Activated naive CD8-positive, alpha-beta T cell (primary cell): ENCODE measurements around the gene NAV3.

Experiments
- H3K27ac Mint-ChIP-seq: one replicate; pipeline ENCODE4 v1.8.0; 2021; ENCODE audit warnings: mixed read lengths
- H3K27me3 Mint-ChIP-seq: one replicate; pipeline ENCODE4 v1.8.0; 2021; ENCODE audit warnings: mixed read lengths
- H3K36me3 Mint-ChIP-seq: one replicate; pipeline ENCODE4 v1.8.0; 2021; ENCODE audit warnings: mixed read lengths
- H3K4me1 Mint-ChIP-seq: one replicate; pipeline ENCODE4 v1.8.0; 2021; ENCODE audit warnings: low read depth, mixed read lengths
- H3K4me3 Mint-ChIP-seq: one replicate; pipeline ENCODE4 v1.8.0; 2021; ENCODE audit warnings: mild to moderate bottlenecking, mixed read lengths
- H3K9me3 Mint-ChIP-seq: one replicate; pipeline ENCODE4 v1.8.0; 2021; ENCODE audit warnings: low read depth, mixed read lengths

NAV3 gene

DNA sequence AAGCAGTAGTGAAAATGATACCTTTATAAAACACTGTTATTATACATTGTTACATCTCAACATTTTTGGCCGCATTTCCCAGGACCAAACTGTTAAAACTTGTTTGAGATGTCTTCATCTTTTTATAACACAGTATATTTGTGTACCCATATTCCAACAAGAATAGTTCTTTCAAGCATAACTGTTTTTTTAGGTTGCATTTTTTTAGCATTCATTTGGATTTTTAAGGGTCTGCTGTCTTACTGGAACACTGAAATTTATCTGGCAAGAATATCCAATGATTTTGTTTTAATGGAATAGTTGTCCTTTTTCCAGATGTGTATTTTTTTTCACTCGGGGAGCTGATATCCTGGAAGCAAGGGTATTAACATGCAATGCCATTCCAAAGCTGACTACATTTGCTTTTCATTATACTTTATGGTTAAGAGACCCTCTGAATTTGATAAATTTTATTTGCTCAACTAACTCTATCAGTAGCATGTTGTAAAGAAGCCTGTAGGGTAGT, 8.9 kb upstream of the NAV3 start:
- H3K4me3 Mint-ChIP-seq: no peak overlapping the region

DNA sequence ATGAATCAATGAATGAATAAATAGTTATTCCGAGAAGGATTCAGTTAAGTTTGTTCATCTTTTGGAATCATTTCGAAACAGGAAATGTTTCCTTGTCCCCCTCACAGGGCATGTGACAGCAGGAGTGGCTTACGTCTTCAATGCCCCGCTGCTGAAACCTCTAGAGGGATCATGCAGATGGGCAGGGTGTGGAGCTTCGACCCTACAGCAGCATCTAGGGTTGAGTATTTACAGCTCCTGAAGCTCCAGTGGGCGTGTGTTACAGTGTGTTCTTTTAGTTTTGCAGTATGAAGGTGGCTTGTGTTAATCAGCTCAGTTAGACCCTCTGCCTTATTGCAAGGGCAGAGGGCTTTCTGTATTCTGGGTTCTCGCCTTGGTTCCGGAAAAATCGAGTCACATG, 2.6 kb downstream of the NAV3 start:
- no peak overlapping the region for H3K27ac Mint-ChIP-seq
- H3K9me3 Mint-ChIP-seq: no peaks in the 10 kb centered on the region
- no peak overlapping the region for H3K4me3 Mint-ChIP-seq
- no peaks in the 10 kb centered on the region for H3K27me3 Mint-ChIP-seq
- H3K4me1 Mint-ChIP-seq: no peaks in the 10 kb centered on the region
- H3K36me3 Mint-ChIP-seq: no peaks in the 10 kb centered on the region

More for the DNA sequence above, 8.9 kb upstream of the NAV3 start:
- no peaks in the 10 kb centered on the region for H3K4me1 Mint-ChIP-seq
- H3K27ac Mint-ChIP-seq: no peak overlapping the region
- H3K27me3 Mint-ChIP-seq: no peaks in the 10 kb centered on the region
- peaks cover 6% of the 10 kb centered on the region for H3K9me3 Mint-ChIP-seq
- H3K36me3 Mint-ChIP-seq: no peaks in the 10 kb centered on the region

DNA sequence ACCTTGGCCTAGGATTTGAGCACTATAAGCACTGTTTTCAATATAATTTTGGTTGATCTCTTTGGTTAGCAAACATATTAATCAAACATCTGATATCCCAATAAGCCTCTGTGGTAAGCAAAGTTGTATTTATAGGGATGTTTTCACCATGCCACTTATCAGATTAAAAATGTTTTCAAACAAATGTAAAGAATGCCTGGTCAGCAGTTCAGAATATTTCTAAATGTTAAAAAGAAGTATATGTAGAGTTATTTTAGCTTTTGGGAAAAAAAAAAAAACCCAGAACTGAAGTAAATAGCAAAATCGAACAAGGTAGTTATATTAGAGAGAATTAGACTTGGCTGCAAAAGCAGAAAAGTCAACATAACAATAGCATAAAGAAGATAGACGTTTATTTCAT, 3.9 kb downstream of the NAV3 start:
- no peak overlapping the region for H3K27ac Mint-ChIP-seq
- no peak overlapping the region for H3K4me3 Mint-ChIP-seq
- H3K4me1 Mint-ChIP-seq: no peaks in the 10 kb centered on the region
- no peaks in the 10 kb centered on the region for H3K9me3 Mint-ChIP-seq
- H3K36me3 Mint-ChIP-seq: no peaks in the 10 kb centered on the region
- H3K27me3 Mint-ChIP-seq: no peaks in the 10 kb centered on the region

DNA sequence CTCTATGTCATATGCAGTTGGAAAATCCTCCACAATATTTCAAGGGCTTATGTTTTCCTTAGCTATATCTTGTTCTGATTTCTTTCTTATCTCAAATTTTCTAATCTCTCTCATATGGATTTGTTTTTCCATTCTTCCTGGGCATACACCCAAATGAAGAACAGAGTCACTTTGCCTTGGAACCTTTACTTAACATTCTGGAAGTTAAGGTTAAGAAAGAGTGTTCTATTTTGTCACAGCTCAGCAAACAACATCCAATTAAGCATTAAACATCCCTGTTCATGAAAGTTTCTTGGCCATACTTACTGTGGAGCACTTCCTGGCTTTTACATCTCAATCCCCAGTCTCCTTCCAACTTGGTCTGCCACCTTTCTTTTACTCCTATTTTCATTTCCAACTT, 5.3 kb downstream of the NAV3 start:
- no peaks in the 10 kb centered on the region for H3K36me3 Mint-ChIP-seq
- H3K27ac Mint-ChIP-seq: no peak overlapping the region
- no peak overlapping the region for H3K4me3 Mint-ChIP-seq

DNA sequence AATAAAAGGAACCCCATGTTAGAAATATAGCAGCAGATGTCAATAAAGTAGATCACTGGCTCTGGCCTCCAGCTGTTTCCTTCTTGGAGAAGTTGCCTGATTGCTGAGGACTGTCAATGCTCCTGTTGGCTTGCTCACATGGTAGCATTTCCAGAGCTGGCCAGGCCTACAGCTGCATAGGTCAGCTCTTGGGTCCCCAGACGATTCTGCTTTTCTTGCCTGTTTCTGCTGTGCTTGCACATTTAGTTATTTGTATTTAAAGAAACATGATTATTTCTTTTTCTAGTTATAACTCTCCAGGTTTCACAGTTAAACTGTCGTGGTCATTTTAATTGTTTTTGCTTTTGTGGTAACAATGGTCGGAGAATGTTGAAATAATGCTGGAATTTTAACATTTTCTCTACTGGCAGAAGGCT, 7.2 kb downstream of the NAV3 start:
- Mint-ChIP-seq H3K36me3 (no peaks in the 10 kb centered on the region), H3K4me1 (no peaks in the 10 kb centered on the region), H3K27ac (no peak overlapping the region), H3K27me3 (no peaks in the 10 kb centered on the region), H3K4me3 (no peak overlapping the region), H3K9me3 (no peaks in the 10 kb centered on the region)

More for the DNA sequence above, 5.3 kb downstream of the NAV3 start:
- no peaks in the 10 kb centered on the region for H3K9me3 Mint-ChIP-seq
- no peaks in the 10 kb centered on the region for H3K27me3 Mint-ChIP-seq
- H3K4me1 Mint-ChIP-seq: no peaks in the 10 kb centered on the region

DNA sequence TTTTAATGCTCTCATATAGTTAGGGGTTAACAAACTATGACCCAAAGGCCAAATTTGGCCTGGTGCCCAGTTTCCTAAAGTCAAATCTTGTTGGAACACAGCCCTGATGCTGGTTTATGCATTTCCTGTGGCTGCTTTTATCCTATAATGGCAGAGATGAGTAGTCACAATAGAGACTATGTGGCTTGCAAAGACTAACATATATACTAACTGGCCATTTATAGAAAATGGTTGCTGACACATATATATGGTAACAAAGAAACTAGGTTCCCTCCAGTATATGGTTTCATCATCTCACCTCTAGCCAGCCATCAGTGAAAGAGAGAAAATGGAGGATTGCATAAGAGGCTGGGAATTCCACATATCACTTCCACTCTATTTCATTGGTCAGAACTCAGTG, 10.8 kb downstream of the NAV3 start:
- Mint-ChIP-seq H3K27ac (no peak overlapping the region), H3K4me3 (no peak overlapping the region), H3K9me3 (no peaks in the 10 kb centered on the region), H3K27me3 (no peaks in the 10 kb centered on the region), H3K36me3 (no peaks in the 10 kb centered on the region), H3K4me1 (no peaks in the 10 kb centered on the region)

DNA sequence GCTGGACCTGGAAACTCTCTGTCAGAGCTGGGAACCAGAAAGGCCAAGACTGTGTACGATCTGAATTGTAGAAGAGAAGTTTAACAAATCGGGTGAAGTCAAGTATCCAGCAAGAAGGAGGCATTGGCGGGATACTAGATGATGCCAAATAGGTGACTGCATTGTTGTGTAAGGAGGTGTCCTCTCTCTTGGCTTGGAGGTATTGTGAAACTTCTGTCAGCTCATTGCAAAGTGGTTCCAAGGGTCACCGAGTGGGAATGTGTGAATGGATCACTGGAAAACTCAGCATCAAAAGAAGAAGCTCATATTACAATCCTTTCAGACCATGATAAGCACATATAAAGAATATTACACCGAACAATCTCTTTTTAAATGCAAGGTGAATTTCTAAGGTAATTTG, 11.7 kb downstream of the NAV3 start:
- Mint-ChIP-seq H3K4me3 (no peak overlapping the region), H3K4me1 (no peaks in the 10 kb centered on the region), H3K9me3 (peaks cover 5% of the 10 kb centered on the region), H3K27me3 (no peaks in the 10 kb centered on the region), H3K36me3 (no peaks in the 10 kb centered on the region), H3K27ac (no peak overlapping the region)

DNA sequence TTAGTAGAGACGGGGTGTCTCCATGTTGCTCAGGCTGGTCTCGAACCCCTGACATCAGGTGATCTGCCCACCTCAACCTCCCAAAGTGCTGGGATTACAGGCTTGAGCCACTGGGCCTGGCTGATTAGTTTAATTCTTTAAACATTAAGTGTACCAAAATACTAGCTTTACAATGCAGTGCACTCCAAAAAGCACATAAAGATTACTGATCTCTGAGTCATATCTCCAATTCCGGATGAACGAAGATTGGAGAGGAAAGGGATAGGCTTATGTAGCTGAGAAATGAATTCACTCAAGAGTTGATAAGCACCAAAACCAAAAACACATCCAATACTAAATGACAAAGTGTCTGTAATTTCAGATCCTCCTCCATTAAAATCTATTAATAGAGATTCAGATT, 15.1 kb downstream of the NAV3 start:
- no peaks in the 10 kb centered on the region for H3K27me3 Mint-ChIP-seq
- peaks cover 5% of the 10 kb centered on the region for H3K9me3 Mint-ChIP-seq
- no peaks in the 10 kb centered on the region for H3K36me3 Mint-ChIP-seq
- no peak overlapping the region for H3K27ac Mint-ChIP-seq
- H3K4me3 Mint-ChIP-seq: no peak overlapping the region
- H3K4me1 Mint-ChIP-seq: no peaks in the 10 kb centered on the region

DNA sequence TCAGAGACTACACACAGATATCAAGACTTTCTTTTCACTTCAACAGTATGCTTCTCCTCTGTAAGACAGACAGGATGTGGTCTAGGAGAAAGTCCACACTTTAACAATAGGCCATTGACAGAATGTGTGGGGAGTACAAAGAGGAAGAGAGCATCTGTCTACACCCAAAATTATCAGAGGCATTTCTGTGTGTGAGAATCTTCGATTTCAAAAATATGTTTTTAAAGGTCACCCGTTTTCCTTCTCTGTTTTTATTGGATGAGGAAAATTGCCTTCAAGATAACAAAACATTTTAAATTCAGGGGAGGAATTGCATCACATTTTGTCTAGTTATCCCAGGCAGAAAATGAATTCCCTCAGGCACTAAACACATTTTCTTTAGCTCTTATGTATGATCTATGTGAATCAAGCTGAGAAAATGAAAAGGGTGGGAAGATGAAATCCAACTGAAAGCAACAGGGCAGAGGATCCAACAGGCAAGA, 16.4 kb downstream of the NAV3 start:
- Mint-ChIP-seq H3K27ac (no peak overlapping the region), H3K4me3 (no peak overlapping the region), H3K9me3 (peaks cover 5% of the 10 kb centered on the region), H3K27me3 (no peaks in the 10 kb centered on the region), H3K4me1 (no peaks in the 10 kb centered on the region), H3K36me3 (no peaks in the 10 kb centered on the region)

DNA sequence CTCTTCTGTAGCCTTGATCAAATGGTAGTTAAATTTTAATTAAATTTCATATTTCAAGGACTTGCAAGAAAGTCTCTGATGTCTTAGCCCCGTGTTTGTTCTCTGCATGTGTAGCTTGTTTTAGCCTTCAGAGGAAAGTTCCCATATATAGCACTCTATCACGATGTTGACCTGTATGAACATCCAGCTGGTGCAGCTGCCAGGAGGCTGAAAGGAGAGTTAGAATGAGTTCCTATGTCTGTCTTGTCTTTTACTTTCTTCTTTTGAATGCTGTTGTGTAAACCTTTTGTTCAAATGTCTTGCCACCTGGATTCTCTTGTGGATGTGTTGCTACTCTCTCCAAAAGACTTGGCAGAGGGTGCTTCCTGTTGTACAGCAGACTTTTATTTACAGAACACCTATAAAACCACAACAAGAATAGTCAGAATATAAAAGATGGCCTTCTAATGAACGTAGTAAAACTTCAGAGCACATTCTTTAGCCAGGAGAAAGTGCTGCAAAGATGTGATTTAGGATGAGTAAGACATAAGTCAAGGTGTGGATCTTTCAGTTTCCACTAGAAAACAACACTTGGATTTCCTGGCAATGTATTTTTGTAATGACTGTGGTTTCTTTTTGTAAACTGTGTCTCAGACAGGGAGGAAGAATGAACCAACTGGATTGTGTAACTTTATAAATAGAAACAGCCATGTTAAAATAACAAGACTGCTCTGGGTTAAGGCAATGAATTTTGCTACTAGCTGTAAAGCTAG, 17.2 kb downstream of the NAV3 start:
- H3K27ac Mint-ChIP-seq: no peak overlapping the region
- no peaks in the 10 kb centered on the region for H3K4me1 Mint-ChIP-seq
- H3K9me3 Mint-ChIP-seq: peaks cover 5% of the 10 kb centered on the region
- no peaks in the 10 kb centered on the region for H3K36me3 Mint-ChIP-seq
- no peak overlapping the region for H3K4me3 Mint-ChIP-seq
- H3K27me3 Mint-ChIP-seq: no peaks in the 10 kb centered on the region

DNA sequence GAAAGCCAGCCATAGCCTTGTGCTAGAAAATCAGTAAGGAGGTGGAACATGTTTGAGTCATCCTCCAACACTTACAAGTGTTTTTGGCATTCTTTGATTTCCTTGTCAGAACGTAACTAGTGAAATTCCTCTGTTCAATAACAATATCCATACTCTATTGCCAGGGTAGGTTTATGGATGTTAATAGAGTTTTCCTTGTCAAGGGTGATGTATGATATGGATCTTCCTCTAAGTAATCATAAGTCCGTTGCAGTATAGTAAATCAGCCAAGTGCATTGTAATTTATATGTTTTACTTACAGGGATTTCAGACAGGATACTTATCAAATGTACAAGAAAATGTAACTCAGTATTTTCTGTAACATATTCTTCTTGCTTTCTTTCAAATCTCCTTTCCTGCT, 19.4 kb downstream of the NAV3 start:
- peaks cover 8% of the 10 kb centered on the region for H3K9me3 Mint-ChIP-seq

DNA sequence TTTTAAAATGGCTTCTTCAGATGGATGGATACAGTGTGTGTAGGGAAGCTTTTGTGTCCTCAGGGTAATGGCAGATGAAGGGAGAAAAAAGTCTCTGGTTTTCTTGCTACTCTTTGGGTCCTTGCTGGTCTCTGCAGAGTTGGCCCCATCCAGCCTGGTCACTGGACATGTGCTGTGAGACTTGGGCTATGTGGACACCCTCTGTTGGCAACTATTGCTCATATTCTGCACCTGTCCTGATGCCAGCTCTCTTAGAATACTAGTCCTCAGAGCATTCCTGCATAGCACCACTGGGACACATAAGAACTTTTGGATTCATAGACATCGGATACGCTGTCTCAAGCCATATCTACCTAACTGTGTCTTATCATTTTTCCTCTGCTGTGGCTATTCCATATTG, 20.0 kb downstream of the NAV3 start:
- Mint-ChIP-seq H3K27me3 (no peaks in the 10 kb centered on the region), H3K36me3 (no peaks in the 10 kb centered on the region), H3K27ac (no peak overlapping the region)

More for the DNA sequence above, 19.4 kb downstream of the NAV3 start:
- H3K36me3 Mint-ChIP-seq: no peaks in the 10 kb centered on the region
- H3K27ac Mint-ChIP-seq: no peak overlapping the region
- H3K4me1 Mint-ChIP-seq: no peaks in the 10 kb centered on the region
- H3K4me3 Mint-ChIP-seq: no peak overlapping the region
- H3K27me3 Mint-ChIP-seq: no peaks in the 10 kb centered on the region

DNA sequence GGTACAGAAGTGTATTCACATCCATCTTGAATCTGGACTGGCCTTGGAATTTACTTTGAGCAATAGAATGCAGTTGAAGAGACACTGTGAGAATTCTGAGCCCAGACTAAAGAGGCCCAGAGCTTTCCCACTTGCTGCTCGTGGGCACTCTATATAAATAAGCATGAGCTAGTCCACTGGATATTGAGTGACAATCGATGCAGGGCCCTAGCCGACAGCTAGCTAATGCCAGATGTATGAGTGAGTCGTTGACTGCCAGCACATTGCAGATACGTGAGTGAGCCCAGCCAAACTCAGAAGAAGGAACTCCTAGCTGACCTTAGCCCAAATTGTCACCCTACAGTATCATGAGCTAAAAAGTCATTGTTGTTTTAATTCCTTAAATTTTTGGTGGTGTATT, 24.9 kb downstream of the NAV3 start:
- Mint-ChIP-seq H3K4me1 (no peaks in the 10 kb centered on the region), H3K9me3 (peaks cover 6% of the 10 kb centered on the region), H3K4me3 (no peak overlapping the region), H3K27me3 (no peaks in the 10 kb centered on the region), H3K36me3 (no peaks in the 10 kb centered on the region), H3K27ac (no peak overlapping the region)

More for the DNA sequence above, 20.0 kb downstream of the NAV3 start:
- H3K4me1 Mint-ChIP-seq: no peaks in the 10 kb centered on the region
- H3K4me3 Mint-ChIP-seq: no peak overlapping the region
- peaks cover 8% of the 10 kb centered on the region for H3K9me3 Mint-ChIP-seq

DNA sequence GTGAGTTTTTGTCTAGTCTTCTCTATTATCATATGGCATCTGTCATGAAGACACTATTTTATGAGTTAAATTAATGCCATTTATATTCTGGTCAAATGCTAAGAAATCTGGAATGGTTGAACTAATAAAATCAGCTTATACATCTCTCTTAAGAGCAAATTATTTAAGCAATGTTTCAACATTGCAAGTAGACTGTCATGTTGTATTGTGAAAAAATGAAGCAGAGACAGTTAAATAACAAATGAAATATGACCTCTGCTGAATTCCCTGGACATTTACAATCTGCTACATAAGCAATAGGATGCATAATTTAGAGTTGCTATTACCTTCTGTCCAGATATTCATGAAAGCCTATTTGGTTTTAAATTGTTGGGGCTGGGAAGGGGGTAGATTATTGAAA, 30.6 kb downstream of the NAV3 start:
- no peaks in the 10 kb centered on the region for H3K36me3 Mint-ChIP-seq
- H3K4me3 Mint-ChIP-seq: no peak overlapping the region
- no peaks in the 10 kb centered on the region for H3K4me1 Mint-ChIP-seq
- H3K27me3 Mint-ChIP-seq: no peaks in the 10 kb centered on the region
- H3K27ac Mint-ChIP-seq: no peak overlapping the region
- peaks cover 4% of the 10 kb centered on the region for H3K9me3 Mint-ChIP-seq

DNA sequence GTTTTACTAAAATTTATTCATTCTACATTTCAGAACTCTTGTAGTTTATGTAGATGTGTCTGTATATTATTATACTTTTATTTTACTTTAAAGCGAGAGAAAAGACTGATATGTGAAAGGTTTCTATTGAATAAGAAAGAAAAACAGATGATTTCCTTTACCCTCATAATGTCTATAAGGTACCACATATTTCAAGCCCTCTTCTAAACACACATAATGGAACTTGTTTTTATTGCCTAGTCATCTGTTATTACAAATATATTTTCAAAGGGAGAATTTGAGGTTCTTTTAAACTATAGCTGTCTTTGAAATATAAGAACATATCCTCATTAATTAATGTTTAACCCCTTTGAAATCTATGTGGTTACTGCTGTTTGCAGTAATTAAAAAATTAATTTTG, 34.5 kb downstream of the NAV3 start:
- Mint-ChIP-seq H3K27ac (no peak overlapping the region), H3K27me3 (no peaks in the 10 kb centered on the region), H3K4me3 (no peak overlapping the region), H3K4me1 (no peaks in the 10 kb centered on the region), H3K9me3 (peaks cover 6% of the 10 kb centered on the region), H3K36me3 (no peaks in the 10 kb centered on the region)

DNA sequence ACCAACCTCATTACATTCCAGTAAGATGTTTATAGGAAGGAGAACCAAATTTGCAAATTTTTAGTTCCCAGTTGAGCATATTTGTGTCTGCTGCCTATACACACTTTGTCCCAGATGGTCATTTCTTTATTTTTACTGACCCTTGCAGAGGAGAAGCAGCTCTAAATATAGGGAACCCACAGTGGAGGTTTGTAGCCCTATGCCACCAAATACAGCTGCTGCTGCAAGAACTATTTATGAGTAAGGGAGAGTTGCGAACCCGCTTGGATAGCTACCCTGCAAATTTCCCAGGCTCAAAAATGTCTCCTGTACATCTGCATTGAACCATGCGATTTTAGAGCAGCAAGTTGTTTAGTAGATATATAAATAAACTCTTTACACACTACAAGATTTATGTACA, 48.2 kb downstream of the NAV3 start:
- Mint-ChIP-seq H3K36me3 (no peaks in the 10 kb centered on the region), H3K4me1 (no peaks in the 10 kb centered on the region), H3K27me3 (no peaks in the 10 kb centered on the region), H3K9me3 (peaks cover 3% of the 10 kb centered on the region), H3K4me3 (no peak overlapping the region), H3K27ac (no peak overlapping the region)
